Inferior parietal cortex (tissue), 1 donor: ENCODE data around the gene CMIP.
A peak's percentile ranks its signal among the peaks of the same experiment; 100 is the strongest.

ENCODE experiments used
- DNase-seq: peaks from one replicate; pipeline ENCODE4 v3.0.0-alpha.2; 2016; ENCODE audit errors: extremely low spot score

CMIP gene

DNA sequence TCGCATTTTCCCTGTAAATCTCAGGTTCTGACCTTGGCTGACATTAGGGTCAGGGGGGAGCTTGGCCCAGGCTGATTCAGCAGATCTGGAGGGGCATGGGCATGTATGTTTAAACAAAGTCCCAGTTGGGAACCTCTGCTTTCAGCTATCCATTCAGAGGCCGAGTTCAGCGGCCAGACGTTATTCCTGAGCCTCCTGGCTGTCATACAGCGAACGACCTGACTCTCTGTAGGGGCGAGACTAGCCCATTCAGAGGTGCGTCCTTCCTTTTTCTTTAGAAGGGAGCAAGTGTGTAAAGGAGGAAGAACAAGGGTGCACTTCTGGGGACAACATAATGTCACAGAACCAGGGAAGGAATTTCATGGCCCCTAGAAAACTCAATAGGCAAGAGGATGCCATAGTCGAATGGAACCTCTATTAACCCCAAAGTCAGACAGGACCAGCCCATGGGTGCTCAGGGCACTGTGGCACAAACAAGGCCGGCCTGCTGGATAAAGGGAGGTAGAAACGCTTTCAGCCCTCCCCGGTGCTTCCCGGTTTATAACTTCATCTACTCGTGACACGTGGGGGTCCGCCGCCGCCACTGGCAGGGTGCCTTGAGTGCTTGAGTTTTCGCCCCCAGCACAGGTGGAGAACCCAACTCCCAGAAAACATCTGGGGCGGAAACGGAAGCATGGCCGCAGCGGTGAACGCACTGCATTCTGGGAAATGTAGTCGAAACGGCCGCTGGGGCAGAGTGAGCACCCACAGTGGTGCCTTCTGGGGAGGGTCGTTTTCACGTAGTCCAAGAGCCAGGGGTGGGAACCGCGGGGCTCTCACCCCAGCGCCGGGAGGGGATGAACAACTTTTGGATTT is 301.3 kb downstream of the CMIP start:
- DNase-seq = peak; percentile 81

- DNase-seq = no peak
Measured at GRCh38 chr16:81746566-81746965, 302.0 kb downstream of the CMIP start.

DNA sequence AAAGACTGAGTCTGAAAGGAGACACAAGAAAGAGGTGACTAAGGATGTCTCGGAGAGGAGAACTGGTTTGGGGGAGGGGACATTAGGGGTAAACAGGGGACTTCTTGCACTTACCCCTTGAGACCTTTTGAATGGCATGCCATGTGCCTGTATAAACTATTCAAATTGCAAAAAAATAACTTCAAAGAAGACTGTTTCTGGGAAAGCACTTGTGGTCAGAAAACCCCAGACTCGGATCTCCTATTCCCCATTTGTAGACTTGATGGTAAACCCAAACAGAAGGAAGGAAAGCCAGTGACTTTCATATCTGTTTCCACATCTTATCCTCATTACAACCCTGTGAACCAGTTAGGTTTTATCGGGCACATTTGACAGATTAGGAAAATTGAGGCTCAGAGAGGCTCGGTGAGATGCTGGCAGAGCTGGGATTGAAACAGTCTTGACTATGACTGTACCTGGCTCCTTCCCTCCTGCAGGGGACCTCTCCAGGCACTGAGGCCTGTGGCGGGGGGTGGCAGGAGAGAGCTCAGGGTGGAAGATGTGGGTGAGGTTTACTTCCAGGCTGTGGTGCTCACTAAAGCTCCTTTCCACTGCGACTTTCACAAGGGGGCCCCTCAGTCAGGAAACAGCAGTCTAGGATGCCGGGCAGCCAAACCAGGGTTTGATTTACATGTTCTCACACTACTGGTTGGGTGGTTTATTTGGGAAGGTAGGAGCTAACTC is 304.0 kb downstream of the CMIP start:
- DNase-seq = no peak

GRCh38 chr16:81752225-81752875 is 307.7 kb downstream of the CMIP start:
- DNase-seq = peak; percentile 45

DNA sequence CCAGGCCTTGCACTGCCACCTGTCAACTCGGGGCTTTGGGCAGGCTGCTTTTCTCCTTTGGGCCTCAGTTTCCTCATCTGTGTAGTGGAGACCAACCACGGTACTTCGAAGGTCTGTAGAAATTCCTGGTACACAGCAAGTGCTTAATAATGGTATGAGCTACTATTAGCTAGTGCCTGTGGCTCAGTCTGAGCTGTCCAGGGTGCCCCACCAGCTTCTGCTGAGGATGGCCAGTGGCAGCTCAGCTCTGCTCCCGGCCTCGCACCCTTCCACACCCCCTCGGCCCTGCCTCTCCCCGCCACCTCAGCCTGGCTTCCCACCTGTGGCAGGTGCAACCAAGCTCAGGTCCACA is 308.2 kb downstream of the CMIP start:
- DNase-seq = no peak

DNA sequence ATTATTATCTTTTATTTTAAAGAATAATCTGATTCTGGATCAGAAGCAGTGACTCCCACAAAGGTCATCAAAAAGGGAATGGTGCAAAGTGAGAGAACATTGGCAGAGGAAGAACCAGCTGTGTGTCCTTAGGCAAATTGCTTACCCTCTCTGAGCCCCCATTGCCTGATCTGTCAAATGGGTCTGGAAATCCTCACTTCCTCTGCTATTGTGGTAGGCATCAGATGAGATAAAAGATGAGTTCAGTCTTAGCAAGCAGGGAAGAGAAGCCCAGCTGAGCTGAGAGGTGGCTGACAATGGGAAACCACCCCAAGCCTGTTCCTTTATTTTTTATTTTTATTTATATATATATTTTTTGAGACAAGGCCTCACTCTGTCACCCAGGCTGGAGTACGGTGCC is 310.2 kb downstream of the CMIP start:
- DNase-seq = no peak

GRCh38 chr16:81755915-81756614 is 311.5 kb downstream of the CMIP start:
- DNase-seq = no peak

GRCh38 chr16:81756615-81757356 is 312.2 kb downstream of the CMIP start:
- DNase-seq = no peak

GRCh38 chr16:81758376-81758775 is 313.8 kb downstream of the CMIP start:
- DNase-seq = no peak
